Karpas-422 (cell line): ENCODE results near the gene EPS8L1. TPM values are rescaled to one million over a fixed set of nuclear protein-coding genes. Genes with fewer than 3 reads are reported as not detected.
"Not testable (repeated sequence)": the region's sequence is repeated elsewhere in the genome, so short reads cannot be mapped to it uniquely, and the experiment has no call there.

Source experiments
- DNase-seq: peaks from one replicate; pipeline ENCODE4 v3.0.0-alpha.2; 2015
- H2AFZ ChIP-seq: fragments of 200-600 bp; sonication (generic); 2 replicates; pipeline ENCODE4 v1.6.1; 2014; ENCODE audit warnings: antibody characterized with exemption, low read length, mixed read lengths
- H3K27ac ChIP-seq: fragments of 200-600 bp; sonication (generic); 2 replicates; pipeline ENCODE4 v1.5.1; 2014; ENCODE audit warnings: mild to moderate bottlenecking, low read length, moderate library complexity
- H3K27me3 ChIP-seq: fragments of 200-600 bp; sonication (generic); 2 replicates; pipeline ENCODE4 v1.6.1; 2014; ENCODE audit warnings: low read length, mixed read lengths
- H3K36me3 ChIP-seq: fragments of 200-600 bp; sonication (generic); 2 replicates; pipeline ENCODE4 v1.6.1; 2014; ENCODE audit warnings: low read length, mixed read lengths; ENCODE audit not compliant: insufficient read depth
- H3K4me1 ChIP-seq: fragments of 200-600 bp; sonication (generic); 2 replicates; pipeline ENCODE4 v1.6.1; 2014; ENCODE audit warnings: mild to moderate bottlenecking, low read length, mixed read lengths
- H3K4me2 ChIP-seq: fragments of 200-600 bp; sonication (generic); 2 replicates; pipeline ENCODE4 v1.6.1; 2014; ENCODE audit warnings: low read length, low read depth, mild to moderate bottlenecking; ENCODE audit not compliant: poor library complexity, severe bottlenecking
- H3K4me3 ChIP-seq: fragments of 200-600 bp; sonication (generic); 2 replicates; pipeline ENCODE4 v1.5.1; 2014; ENCODE audit warnings: mild to moderate bottlenecking, antibody characterized with exemption, low read length, mixed read lengths
- H3K79me2 ChIP-seq: fragments of 200-600 bp; sonication (generic); 2 replicates; pipeline ENCODE4 v1.6.1; 2014; ENCODE audit warnings: mild to moderate bottlenecking, low read length, mixed read lengths
- H3K9ac ChIP-seq: fragments of 200-600 bp; sonication (generic); 2 replicates; pipeline ENCODE4 v1.6.0; 2014; ENCODE audit warnings: low read length
- H3K9me2 ChIP-seq: fragments of 200-600 bp; sonication (generic), shearing (Covaris generic); replicated peaks from 2 replicates; pipeline ENCODE4 v1.6.0; 2014; ENCODE audit warnings: mild to moderate bottlenecking, low read length, moderate library complexity; ENCODE audit not compliant: insufficient read depth
- H3K9me3 ChIP-seq: fragments of 300-700, 200-600 bp; sonication (generic); 2 replicates; pipeline ENCODE4 v1.6.1; 2014; ENCODE audit warnings: low read length, mixed read lengths
- H4K20me1 ChIP-seq: fragments of 200-600 bp; sonication (generic); 2 replicates; pipeline ENCODE4 v1.6.1; 2014; ENCODE audit warnings: mild to moderate bottlenecking, antibody characterized with exemption, low read length, low read depth; ENCODE audit not compliant: insufficient read depth
- total RNA-seq: library from RNA; depleted of rRNA; stranded (reverse); fragments of >200 nt; shearing (Covaris generic); gene quantifications from 2 replicates; pipeline ENCODE4 v1.2.3, GENCODE V29; 2014; ENCODE audit warnings: low replicate concordance

The EPS8L1 gene
- total RNA-seq, 1 experiment from 2014 or later: not detected

- Histone ChIP-seq H3K4me2 (no peak overlapping the region), H3K9me2 (no peaks in the 10 kb centered on the region), H3K9ac (no peak overlapping the region), H3K27ac (no peak overlapping the region), H3K79me2 (peaks cover 18% of the 10 kb centered on the region), H3K4me1 (no peaks in the 10 kb centered on the region), H3K9me3 (no peaks in the 10 kb centered on the region), H3K4me3 (no peak overlapping the region), H4K20me1 (no peaks in the 10 kb centered on the region), H2AFZ (no peak overlapping the region), H3K27me3 (no peaks in the 10 kb centered on the region), H3K36me3 (no peaks in the 10 kb centered on the region)
- no peak for DNase-seq
Measured at GRCh38 chr19:55034751-55035150, 40.9 kb upstream of the EPS8L1 start.

DNA sequence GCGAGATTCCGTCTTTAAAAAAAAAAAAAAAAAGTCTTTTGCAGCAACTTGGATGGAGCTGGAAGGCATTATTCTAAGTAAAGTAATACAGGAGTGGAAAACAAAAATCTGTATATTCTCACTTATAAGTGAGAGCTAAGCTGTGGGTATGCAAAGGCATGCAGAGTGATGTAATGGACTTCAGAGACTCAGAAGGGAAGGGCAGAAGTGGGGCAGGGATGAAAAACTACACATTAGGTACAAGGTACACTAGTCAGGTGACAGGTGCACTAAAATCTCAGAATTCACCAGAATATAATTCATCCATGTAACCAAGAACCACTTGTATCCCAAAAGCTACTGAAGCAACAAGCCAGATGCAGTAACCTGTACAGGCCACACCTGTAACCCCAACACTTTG lies 39.6 kb upstream of the EPS8L1 start:
- H3K9me3 ChIP-seq: no peaks in the 10 kb centered on the region
- H4K20me1 ChIP-seq: no peaks in the 10 kb centered on the region
- no peaks in the 10 kb centered on the region for H3K27me3 ChIP-seq
- DNase-seq: no peak
- H2AFZ ChIP-seq: no peak overlapping the region
- no peak overlapping the region for H3K27ac ChIP-seq
- no peak overlapping the region for H3K9ac ChIP-seq
- no peak overlapping the region for H3K4me3 ChIP-seq
- H3K9me2 ChIP-seq: no peaks in the 10 kb centered on the region
- no peaks in the 10 kb centered on the region for H3K4me1 ChIP-seq
- H3K36me3 ChIP-seq: no peaks in the 10 kb centered on the region
- H3K4me2 ChIP-seq: no peak overlapping the region
- peaks cover 16% of the 10 kb centered on the region for H3K79me2 ChIP-seq

GRCh38 chr19:55037603-55038002 lies 38.1 kb upstream of the EPS8L1 start:
- H3K27me3 ChIP-seq, H3K9ac ChIP-seq, H2AFZ ChIP-seq, DNase-seq, H3K79me2 ChIP-seq, H3K4me2 ChIP-seq, H3K9me3 ChIP-seq, H3K9me2 ChIP-seq, H3K4me3 ChIP-seq, H3K27ac ChIP-seq, H4K20me1 ChIP-seq, H3K36me3 ChIP-seq, H3K4me1 ChIP-seq: not testable (repeated sequence)

GRCh38 chr19:55040654-55041053 lies 35.0 kb upstream of the EPS8L1 start:
- H3K79me2 ChIP-seq, H3K4me3 ChIP-seq, H3K9me2 ChIP-seq, H3K36me3 ChIP-seq, H3K9me3 ChIP-seq, DNase-seq, H4K20me1 ChIP-seq, H3K27ac ChIP-seq, H3K9ac ChIP-seq, H3K27me3 ChIP-seq, H3K4me2 ChIP-seq, H2AFZ ChIP-seq, H3K4me1 ChIP-seq: not testable (repeated sequence)

- Histone ChIP-seq H3K9ac (no peak overlapping the region), H3K9me3 (no peaks in the 10 kb centered on the region), H3K4me2 (no peak overlapping the region)
Measured at GRCh38 chr19:55041244-55041626, 34.4 kb upstream of the EPS8L1 start.

GRCh38 chr19:55041627-55042343 lies 33.9 kb upstream of the EPS8L1 start:
- no peak overlapping the region for H2AFZ ChIP-seq
- no peak overlapping the region for H3K4me3 ChIP-seq
- no peak for DNase-seq
- no peaks in the 10 kb centered on the region for H3K9me2 ChIP-seq
- H3K27ac ChIP-seq: no peak overlapping the region
- peaks cover 6% of the 10 kb centered on the region for H3K79me2 ChIP-seq
- peaks cover 6% of the 10 kb centered on the region; the same call in 1 of the 2 replicates for H3K36me3 ChIP-seq
- H3K9ac ChIP-seq: no peak overlapping the region
- no peaks in the 10 kb centered on the region for H3K9me3 ChIP-seq
- H3K4me2 ChIP-seq: no peak overlapping the region
- no peaks in the 10 kb centered on the region for H4K20me1 ChIP-seq
- H3K27me3 ChIP-seq: no peaks in the 10 kb centered on the region
- no peaks in the 10 kb centered on the region for H3K4me1 ChIP-seq

More at GRCh38 chr19:55041244-55041626, 34.4 kb upstream of the EPS8L1 start:
- Histone ChIP-seq H3K79me2 (peaks cover 6% of the 10 kb centered on the region), H3K27me3 (no peaks in the 10 kb centered on the region), H3K27ac (no peak overlapping the region), H2AFZ (no peak overlapping the region), H3K4me1 (no peaks in the 10 kb centered on the region), H3K4me3 (no peak overlapping the region), H3K9me2 (no peaks in the 10 kb centered on the region), H3K36me3 (peaks cover 6% of the 10 kb centered on the region; the same call in 1 of the 2 replicates), H4K20me1 (no peaks in the 10 kb centered on the region)
- DNase-seq: no peak

DNA sequence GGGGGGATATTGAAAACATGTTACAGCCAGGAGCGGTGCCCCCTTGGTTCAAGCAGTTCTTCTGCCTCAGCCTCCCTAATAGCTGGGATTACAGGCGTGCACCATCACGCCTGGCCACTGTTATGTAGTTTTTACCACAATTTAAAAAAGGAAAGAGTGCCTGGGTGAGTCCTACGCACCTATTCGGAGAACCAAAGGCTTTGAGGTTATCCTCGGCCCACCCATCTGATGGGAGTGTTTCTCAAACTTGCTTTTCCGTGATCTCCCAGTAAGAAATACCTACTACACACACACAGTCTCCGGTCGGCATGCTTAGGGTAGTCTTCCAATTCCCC lies 33.4 kb upstream of the EPS8L1 start:
- peaks cover 3% of the 10 kb centered on the region for H3K79me2 ChIP-seq

DNA sequence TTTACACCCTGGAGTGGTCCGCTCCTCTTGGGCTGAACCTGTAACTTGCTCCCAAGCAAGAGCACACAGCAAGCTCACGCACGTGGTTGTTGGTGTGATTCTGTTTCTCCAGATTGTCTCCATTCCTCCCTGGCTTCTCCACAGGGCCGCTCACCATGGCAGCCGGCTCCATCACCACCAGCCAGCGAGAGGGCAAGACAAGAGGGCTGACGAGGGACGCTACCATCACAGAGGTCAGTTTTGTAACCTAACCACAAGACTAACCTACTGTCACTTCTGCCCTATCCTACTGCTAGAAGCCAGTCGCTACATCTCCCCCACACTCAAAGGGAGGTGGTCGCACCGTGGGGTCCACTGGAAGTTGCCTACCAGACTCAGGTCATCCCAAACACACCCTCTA lies 33.0 kb upstream of the EPS8L1 start:
- no peak overlapping the region for H3K27ac ChIP-seq
- H3K9me3 ChIP-seq: no peaks in the 10 kb centered on the region
- H3K27me3 ChIP-seq: no peaks in the 10 kb centered on the region
- peaks cover 15% of the 10 kb centered on the region; the same call in 1 of the 2 replicates for H3K36me3 ChIP-seq
- no peak overlapping the region for H3K4me3 ChIP-seq
- H3K9me2 ChIP-seq: no peaks in the 10 kb centered on the region
- H4K20me1 ChIP-seq: no peaks in the 10 kb centered on the region
- no peak overlapping the region for H3K4me2 ChIP-seq
- H2AFZ ChIP-seq: no peak overlapping the region
- DNase-seq: no peak
- no peaks in the 10 kb centered on the region for H3K4me1 ChIP-seq
- no peak overlapping the region for H3K9ac ChIP-seq
- peaks cover 3% of the 10 kb centered on the region for H3K79me2 ChIP-seq

More for the DNA sequence above, 33.4 kb upstream of the EPS8L1 start:
- no peak for DNase-seq
- no peaks in the 10 kb centered on the region for H3K9me3 ChIP-seq
- H3K4me2 ChIP-seq: no peak overlapping the region
- no peak overlapping the region for H3K27ac ChIP-seq
- peaks cover 11% of the 10 kb centered on the region; the same call in 1 of the 2 replicates for H3K36me3 ChIP-seq
- no peaks in the 10 kb centered on the region for H3K9me2 ChIP-seq
- no peaks in the 10 kb centered on the region for H3K4me1 ChIP-seq
- H3K27me3 ChIP-seq: no peaks in the 10 kb centered on the region
- H4K20me1 ChIP-seq: no peaks in the 10 kb centered on the region
- no peak overlapping the region for H3K9ac ChIP-seq
- no peak overlapping the region for H3K4me3 ChIP-seq
- no peak overlapping the region for H2AFZ ChIP-seq
